ENCODE data around the gene JAZF1. TPM values are rescaled to one million over a fixed set of nuclear protein-coding genes. Genes with fewer than 3 reads are reported as not detected.

The JAZF1 gene
- 2.0 TPM for polyA plus RNA-seq (2013)

DNA sequence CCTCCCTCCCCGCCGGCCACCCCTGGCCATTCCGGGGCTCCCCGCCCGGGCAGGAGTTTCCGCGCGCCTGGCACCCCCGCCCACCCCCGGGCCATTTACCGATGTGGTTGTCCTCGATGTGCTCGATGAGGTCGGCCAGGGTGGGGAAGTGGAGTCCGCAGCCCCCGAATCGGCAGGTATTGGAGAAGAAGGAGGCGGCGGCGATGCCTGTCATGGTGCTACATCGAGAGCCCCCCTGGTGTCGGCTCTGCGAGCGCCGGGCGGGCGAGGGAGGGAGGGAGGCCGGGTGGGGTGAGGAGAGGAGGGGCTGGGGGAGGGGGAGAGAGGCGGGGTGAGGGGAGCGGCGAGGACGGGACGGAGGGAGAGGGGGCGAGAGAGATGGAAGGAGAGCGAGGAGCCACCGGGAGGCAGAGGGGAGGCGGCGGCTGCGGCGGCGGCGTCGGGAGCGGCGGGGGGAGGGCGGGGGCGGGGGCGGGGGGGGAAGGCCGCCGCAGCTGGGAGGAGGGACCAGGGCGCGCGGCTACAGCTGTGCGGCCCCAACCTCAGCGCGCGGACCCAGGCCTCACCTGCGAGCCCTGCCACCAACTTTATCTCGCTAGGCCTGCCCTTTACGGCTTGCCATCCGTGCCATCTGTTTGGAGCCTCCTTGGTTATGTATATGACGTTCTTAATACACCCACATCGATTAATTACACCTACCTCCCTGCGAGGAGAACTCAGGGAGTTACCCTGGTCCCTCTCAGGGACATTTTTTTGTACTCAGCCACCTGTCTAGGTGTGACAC is at the start of gene JAZF1:
Gene JAZF1 (minus strand): TSS at position 432 of the 784 bp plus-strand sequence.
- ChIA-PET POLR2A (no interaction called here), CTCF (no interaction called here)
- H3K27ac ChIP-seq (ENCODE audit: insufficient read depth in 1 of 2, low read depth in 1 of 2, low read length in 2 of 2, poor library complexity in 1 of 2, severe bottlenecking in 2 of 2): no peak within 1 kb of the TSS
- peak within 1 kb of the TSS; percentile 39 to 82 (median 65) for H3K4me3 ChIP-seq (ENCODE audit: control insufficient read depth in 1 of 7, extremely low read depth in 1 of 7, insufficient read depth in 4 of 7, low read depth in 2 of 7, low read length in 6 of 7)
- peak; percentile 53 to 78 (median 65) for DNase-seq
- peaks cover 0 to 16% (median 12%) of the 10 kb centered on the region in 4 experiments for H3K4me1 ChIP-seq (ENCODE audit: control extremely low read depth in 1 of 4, control insufficient read depth in 4 of 4, insufficient read depth in 4 of 4, low read length in 3 of 4)
- H3K36me3 ChIP-seq (ENCODE audit: control insufficient read depth in 4 of 4, insufficient read depth in 4 of 4, low read length in 3 of 4): no peaks in the 10 kb centered on the region
- no peaks in the 10 kb centered on the region for H3K9me3 ChIP-seq (ENCODE audit: control extremely low read depth in 1 of 5, control insufficient read depth in 4 of 5, insufficient read depth in 2 of 5, low read depth in 1 of 5, low read length in 4 of 5)
- WGBS (ENCODE audit: insufficient coverage): under 1% methylated on average over 20 of the region's 64 CpGs
- peaks cover 0 to 21% (median 4%) of the 10 kb centered on the region in 5 experiments for H3K27me3 ChIP-seq (replicated peaks in 2 of 5; ENCODE audit: control insufficient read depth in 4 of 5, insufficient read depth in 5 of 5, low read length in 4 of 5)

DNA sequence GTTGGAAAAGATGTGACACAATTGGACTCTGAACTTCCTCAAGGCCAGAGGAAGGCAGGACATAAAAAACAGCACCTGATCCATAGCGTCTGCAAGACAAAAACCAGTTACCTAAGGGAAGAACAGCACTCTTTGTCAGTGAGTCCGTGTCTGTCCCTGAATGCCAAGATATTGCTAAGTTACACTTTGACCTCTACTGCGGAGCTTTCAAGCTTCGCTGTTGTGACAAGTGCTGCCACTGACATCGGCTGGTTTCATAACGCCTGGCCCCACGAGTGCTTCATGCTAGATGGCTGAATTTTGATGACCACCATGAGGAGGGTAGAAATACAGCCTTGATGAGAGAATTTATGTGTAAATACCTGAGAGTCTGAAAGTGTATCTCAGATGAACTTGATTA is 49.7 kb upstream of the JAZF1 start:
- ChIA-PET CTCF (no interaction called here), POLR2A (interaction anchor here (0.6 kb wide), 1 partner anchor 621 kb away, joined by 3 read pairs; no protein-coding TSS in a partner anchor)
- Histone ChIP-seq H3K36me3 (ENCODE audit: control insufficient read depth in 4 of 4, insufficient read depth in 4 of 4, low read length in 3 of 4) (no peaks in the 10 kb centered on the region), H3K4me1 (ENCODE audit: control extremely low read depth in 1 of 4, control insufficient read depth in 4 of 4, insufficient read depth in 4 of 4, low read length in 3 of 4) (no peaks in the 10 kb centered on the region), H3K27ac (ENCODE audit: insufficient read depth in 1 of 2, low read depth in 1 of 2, low read length in 2 of 2, poor library complexity in 1 of 2, severe bottlenecking in 2 of 2) (no peak overlapping the region), H3K9me3 (ENCODE audit: control extremely low read depth in 1 of 5, control insufficient read depth in 4 of 5, insufficient read depth in 2 of 5, low read depth in 1 of 5, low read length in 4 of 5) (peaks cover 0 to under 1% (median 0%) of the 10 kb centered on the region in 5 experiments), H3K27me3 (replicated peaks in 2 of 5; ENCODE audit: control insufficient read depth in 4 of 5, insufficient read depth in 5 of 5, low read length in 4 of 5) (peaks cover 0 to 16% (median 0%) of the 10 kb centered on the region in 5 experiments), H3K4me3 (ENCODE audit: control insufficient read depth in 1 of 7, extremely low read depth in 1 of 7, insufficient read depth in 4 of 7, low read depth in 2 of 7, low read length in 6 of 7) (no peak overlapping the region)
- 96% methylated on average over 7 of the region's 7 CpGs for WGBS (ENCODE audit: insufficient coverage)
- no peak for DNase-seq

- Histone ChIP-seq H3K4me3 (ENCODE audit: control insufficient read depth in 1 of 7, extremely low read depth in 1 of 7, insufficient read depth in 4 of 7, low read depth in 2 of 7, low read length in 6 of 7) (no peak overlapping the region), H3K4me1 (ENCODE audit: control extremely low read depth in 1 of 4, control insufficient read depth in 4 of 4, insufficient read depth in 4 of 4, low read length in 3 of 4) (no peaks in the 10 kb centered on the region), H3K9me3 (ENCODE audit: control extremely low read depth in 1 of 5, control insufficient read depth in 4 of 5, insufficient read depth in 2 of 5, low read depth in 1 of 5, low read length in 4 of 5) (peaks cover 0 to 3% (median 0%) of the 10 kb centered on the region in 5 experiments), H3K27ac (ENCODE audit: insufficient read depth in 1 of 2, low read depth in 1 of 2, low read length in 2 of 2, poor library complexity in 1 of 2, severe bottlenecking in 2 of 2) (no peak overlapping the region), H3K27me3 (replicated peaks in 2 of 5; ENCODE audit: control insufficient read depth in 4 of 5, insufficient read depth in 5 of 5, low read length in 4 of 5) (peaks cover 0 to 13% (median 3%) of the 10 kb centered on the region in 5 experiments), H3K36me3 (ENCODE audit: control insufficient read depth in 4 of 4, insufficient read depth in 4 of 4, low read length in 3 of 4) (no peaks in the 10 kb centered on the region)
- ChIA-PET CTCF (no interaction called here), POLR2A (no interaction called here)
- no CpG with 5 or more reads among the region's 2 CpGs for WGBS (ENCODE audit: insufficient coverage)
- DNase-seq: no peak
These were observed 47.8 kb upstream of the JAZF1 start for GRCh38 chr7:28228396-28228795.

- CTCF ChIA-PET: no interaction called here
- H3K27ac ChIP-seq (ENCODE audit: insufficient read depth in 1 of 2, low read depth in 1 of 2, low read length in 2 of 2, poor library complexity in 1 of 2, severe bottlenecking in 2 of 2): no peak overlapping the region
- H3K36me3 ChIP-seq (ENCODE audit: control insufficient read depth in 4 of 4, insufficient read depth in 4 of 4, low read length in 3 of 4): no peaks in the 10 kb centered on the region
- POLR2A ChIA-PET: interaction anchor here (0.6 kb wide), 1 partner anchor 12 kb away, joined by 3 read pairs; no protein-coding TSS in a partner anchor
- WGBS (ENCODE audit: insufficient coverage): no CpG with 5 or more reads among the region's 1 CpG
- H3K27me3 ChIP-seq (replicated peaks in 2 of 5; ENCODE audit: control insufficient read depth in 4 of 5, insufficient read depth in 5 of 5, low read length in 4 of 5): peaks cover 0 to 9% (median 0%) of the 10 kb centered on the region in 5 experiments
- peaks cover 0 to 3% (median 0%) of the 10 kb centered on the region in 5 experiments for H3K9me3 ChIP-seq (ENCODE audit: control extremely low read depth in 1 of 5, control insufficient read depth in 4 of 5, insufficient read depth in 2 of 5, low read depth in 1 of 5, low read length in 4 of 5)
- no peak for DNase-seq
- no peaks in the 10 kb centered on the region for H3K4me1 ChIP-seq (ENCODE audit: control extremely low read depth in 1 of 4, control insufficient read depth in 4 of 4, insufficient read depth in 4 of 4, low read length in 3 of 4)
- H3K4me3 ChIP-seq (ENCODE audit: control insufficient read depth in 1 of 7, extremely low read depth in 1 of 7, insufficient read depth in 4 of 7, low read depth in 2 of 7, low read length in 6 of 7): no peak overlapping the region
These were observed 45.4 kb upstream of the JAZF1 start for GRCh38 chr7:28226003-28226402.

- Histone ChIP-seq H3K27ac (ENCODE audit: insufficient read depth in 1 of 2, low read depth in 1 of 2, low read length in 2 of 2, poor library complexity in 1 of 2, severe bottlenecking in 2 of 2) (no peak overlapping the region), H3K4me3 (ENCODE audit: control insufficient read depth in 1 of 7, extremely low read depth in 1 of 7, insufficient read depth in 4 of 7, low read depth in 2 of 7, low read length in 6 of 7) (no peak overlapping the region), H3K27me3 (replicated peaks in 2 of 5; ENCODE audit: control insufficient read depth in 4 of 5, insufficient read depth in 5 of 5, low read length in 4 of 5) (peaks cover 0 to 9% (median 0%) of the 10 kb centered on the region in 5 experiments), H3K9me3 (ENCODE audit: control extremely low read depth in 1 of 5, control insufficient read depth in 4 of 5, insufficient read depth in 2 of 5, low read depth in 1 of 5, low read length in 4 of 5) (peaks cover 0 to 3% (median 0%) of the 10 kb centered on the region in 5 experiments), H3K4me1 (ENCODE audit: control extremely low read depth in 1 of 4, control insufficient read depth in 4 of 4, insufficient read depth in 4 of 4, low read length in 3 of 4) (no peaks in the 10 kb centered on the region), H3K36me3 (ENCODE audit: control insufficient read depth in 4 of 4, insufficient read depth in 4 of 4, low read length in 3 of 4) (no peaks in the 10 kb centered on the region)
- 100% methylated on average over 2 of the region's 4 CpGs for WGBS (ENCODE audit: insufficient coverage)
- CTCF ChIA-PET: no interaction called here
- POLR2A ChIA-PET: no interaction called here
- no peak for DNase-seq
These were observed 45.0 kb upstream of the JAZF1 start for GRCh38 chr7:28225576-28225975.

DNA sequence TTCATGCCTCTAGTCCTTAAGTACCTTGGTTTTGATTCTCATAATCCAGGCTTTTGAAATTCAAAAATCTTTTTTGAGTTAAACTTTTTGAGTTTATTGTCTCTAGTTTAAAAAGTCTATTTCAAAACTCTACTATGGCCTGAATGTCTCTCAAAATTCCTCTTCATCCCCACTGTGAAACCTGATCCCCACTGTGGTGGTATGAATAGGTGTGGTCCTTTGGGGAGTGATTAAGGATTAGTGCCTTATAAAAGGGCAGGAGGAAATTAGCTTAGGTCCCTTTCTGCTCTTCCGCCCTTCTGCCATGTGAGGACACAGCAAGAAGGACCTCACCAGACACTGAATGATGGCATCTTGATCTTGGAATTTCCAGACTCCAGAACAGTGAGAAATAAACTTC is 44.1 kb upstream of the JAZF1 start:
- peaks cover 0 to 6% (median 0%) of the 10 kb centered on the region in 5 experiments for H3K27me3 ChIP-seq (replicated peaks in 2 of 5; ENCODE audit: control insufficient read depth in 4 of 5, insufficient read depth in 5 of 5, low read length in 4 of 5)
- H3K9me3 ChIP-seq (ENCODE audit: control extremely low read depth in 1 of 5, control insufficient read depth in 4 of 5, insufficient read depth in 2 of 5, low read depth in 1 of 5, low read length in 4 of 5): peaks cover 0 to 3% (median 0%) of the 10 kb centered on the region in 5 experiments
- ChIA-PET POLR2A (no interaction called here), CTCF (no interaction called here)
- no peaks in the 10 kb centered on the region for H3K4me1 ChIP-seq (ENCODE audit: control extremely low read depth in 1 of 4, control insufficient read depth in 4 of 4, insufficient read depth in 4 of 4, low read length in 3 of 4)
- no peak overlapping the region for H3K27ac ChIP-seq (ENCODE audit: insufficient read depth in 1 of 2, low read depth in 1 of 2, low read length in 2 of 2, poor library complexity in 1 of 2, severe bottlenecking in 2 of 2)
- H3K36me3 ChIP-seq (ENCODE audit: control insufficient read depth in 4 of 4, insufficient read depth in 4 of 4, low read length in 3 of 4): no peaks in the 10 kb centered on the region
- H3K4me3 ChIP-seq (ENCODE audit: control insufficient read depth in 1 of 7, extremely low read depth in 1 of 7, insufficient read depth in 4 of 7, low read depth in 2 of 7, low read length in 6 of 7): no peak overlapping the region
- no peak for DNase-seq
- no CpG with 5 or more reads among the region's 1 CpG for WGBS (ENCODE audit: insufficient coverage)

DNA sequence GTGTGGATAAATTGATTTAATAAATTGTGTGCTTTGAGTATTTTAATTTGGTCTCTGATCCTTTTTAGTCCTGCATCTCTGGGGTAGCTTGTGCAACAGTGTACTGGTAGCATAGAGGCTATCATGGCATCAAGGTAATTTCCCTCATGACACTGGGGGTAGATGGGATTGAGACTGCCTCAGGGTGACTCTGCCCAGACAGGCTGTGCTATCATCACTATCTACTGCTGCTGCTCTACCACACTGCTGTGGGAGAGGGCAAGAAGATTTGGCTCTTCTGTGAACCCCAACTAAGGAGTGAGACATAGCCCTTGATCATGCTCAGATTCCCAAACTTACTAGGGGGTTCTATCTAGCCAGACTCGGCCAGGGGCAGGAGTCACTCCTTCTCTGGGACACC is 43.6 kb upstream of the JAZF1 start:
- Histone ChIP-seq H3K27ac (ENCODE audit: insufficient read depth in 1 of 2, low read depth in 1 of 2, low read length in 2 of 2, poor library complexity in 1 of 2, severe bottlenecking in 2 of 2) (no peak overlapping the region), H3K4me3 (ENCODE audit: control insufficient read depth in 1 of 7, extremely low read depth in 1 of 7, insufficient read depth in 4 of 7, low read depth in 2 of 7, low read length in 6 of 7) (no peak overlapping the region), H3K9me3 (ENCODE audit: control extremely low read depth in 1 of 5, control insufficient read depth in 4 of 5, insufficient read depth in 2 of 5, low read depth in 1 of 5, low read length in 4 of 5) (peaks cover 0 to 3% (median 0%) of the 10 kb centered on the region in 5 experiments), H3K4me1 (ENCODE audit: control extremely low read depth in 1 of 4, control insufficient read depth in 4 of 4, insufficient read depth in 4 of 4, low read length in 3 of 4) (no peaks in the 10 kb centered on the region), H3K27me3 (replicated peaks in 2 of 5; ENCODE audit: control insufficient read depth in 4 of 5, insufficient read depth in 5 of 5, low read length in 4 of 5) (peaks cover 0 to 6% (median 0%) of the 10 kb centered on the region in 5 experiments), H3K36me3 (ENCODE audit: control insufficient read depth in 4 of 4, insufficient read depth in 4 of 4, low read length in 3 of 4) (no peaks in the 10 kb centered on the region)
- ChIA-PET POLR2A (no interaction called here), CTCF (no interaction called here)
- no CpG with 5 or more reads among the region's 1 CpG for WGBS (ENCODE audit: insufficient coverage)
- no peak for DNase-seq
